Tibial artery (tissue), 4 donors: ENCODE measurements around the gene ABCB8.

Experiments used
- DNase-seq, 2 donors: peaks; one replicate each; pipeline ENCODE4 v3.0.0-alpha.2; 2019
- H3K27ac ChIP-seq, 2 donors: fragments of 200-600 bp; sonication (generic) in 1 of 2; 1 replicate in 1 of 2; 2 replicates in 1 of 2; pipeline ENCODE4 v1.5.1; 2018 to 2019; ENCODE audit warnings: mild to moderate bottlenecking in 1 of 2
- H3K27me3 ChIP-seq, 2 donors: fragments of 200-600 bp; sonication (generic) in 1 of 2; one replicate each; pipeline versions ENCODE4 v1.5.1 to v1.6.0; 2016 to 2019
- H3K36me3 ChIP-seq, 3 donors: fragments of 200-600 bp; sonication (generic) in 2 of 3; one replicate each; pipeline ENCODE4 v1.5.1; 2016 to 2019; ENCODE audit warnings: mild to moderate bottlenecking in 2 of 3
- H3K4me1 ChIP-seq, 4 donors: fragments of 200-600 bp; sonication (generic) in 2 of 4; 1 replicate in 3 of 4; 2 replicates in 1 of 4; pipeline ENCODE4 v1.5.1; 2016 to 2019
- H3K4me3 ChIP-seq, 2 donors: fragments of 200-600 bp; sonication (generic) in 1 of 2; 1 replicate in 1 of 2; 2 replicates in 1 of 2; pipeline ENCODE4 v1.5.1; 2018 to 2019; ENCODE audit warnings: mild to moderate bottlenecking in 2 of 2
- H3K9me3 ChIP-seq, 3 donors: fragments of 200-600 bp; sonication (generic) in 1 of 3; one replicate each; pipeline ENCODE4 v1.5.1; 2016 to 2019
- intact Hi-C: fragments of 100-400 bp; cut with DNase I; formaldehyde crosslinking; loops from one replicate; pipeline ENCODE4 v1.15.0; 2023; ENCODE audit warnings: low total_unique reads
- TF ChIP-seq, protein P1 (sequence below), 2 experiments: fragments of 200-600 bp in 1 of 2; fragments of 450-650 bp in 1 of 2; IDR thresholded peaks; one replicate each; pipeline ENCODE4 v1.5.1; 2017 to 2019; ENCODE audit warnings: antibody characterized with exemption in 2 of 2, mild to moderate bottlenecking in 1 of 2, moderate library complexity in 1 of 2

ABCB8 gene

DNA sequence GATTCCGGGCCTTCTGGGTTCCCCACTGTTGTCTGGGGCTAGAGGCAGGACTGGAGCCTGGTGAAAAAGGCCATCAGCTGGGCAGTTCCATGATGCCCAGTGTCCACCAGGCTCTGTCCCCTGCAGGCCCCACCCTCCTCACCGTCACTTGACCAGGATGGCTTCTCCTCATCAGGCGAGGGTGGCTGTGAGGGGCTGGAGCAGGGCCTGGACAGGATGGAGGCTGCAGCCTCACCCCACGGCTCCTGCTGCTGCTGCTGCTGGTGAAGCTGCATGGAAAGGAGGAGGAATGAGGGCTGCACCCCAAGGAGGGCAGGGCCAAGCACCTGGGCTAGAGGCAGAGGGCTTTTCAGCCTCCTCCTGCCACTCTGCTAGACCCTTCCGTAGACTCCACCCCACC lies 12.3 kb upstream of the ABCB8 start:
- intact Hi-C loops, result loop anchor here (10.0 kb wide), 1 partner anchor 99 kb away; no protein-coding TSS in a partner anchor
- Histone ChIP-seq H3K9me3 (no peaks in the 10 kb centered on the region), H3K4me1 (peaks cover 0 to 38% (median 28%) of the 10 kb centered on the region in 4 donors), H3K27me3 (peaks cover 0 to 95% of the 10 kb centered on the region in 2 donors), H3K36me3 (no peaks in the 10 kb centered on the region), H3K27ac (no peak overlapping the region), H3K4me3 (no peak overlapping the region)
- no peak for DNase-seq
- TF ChIP-seq, protein P1, sequence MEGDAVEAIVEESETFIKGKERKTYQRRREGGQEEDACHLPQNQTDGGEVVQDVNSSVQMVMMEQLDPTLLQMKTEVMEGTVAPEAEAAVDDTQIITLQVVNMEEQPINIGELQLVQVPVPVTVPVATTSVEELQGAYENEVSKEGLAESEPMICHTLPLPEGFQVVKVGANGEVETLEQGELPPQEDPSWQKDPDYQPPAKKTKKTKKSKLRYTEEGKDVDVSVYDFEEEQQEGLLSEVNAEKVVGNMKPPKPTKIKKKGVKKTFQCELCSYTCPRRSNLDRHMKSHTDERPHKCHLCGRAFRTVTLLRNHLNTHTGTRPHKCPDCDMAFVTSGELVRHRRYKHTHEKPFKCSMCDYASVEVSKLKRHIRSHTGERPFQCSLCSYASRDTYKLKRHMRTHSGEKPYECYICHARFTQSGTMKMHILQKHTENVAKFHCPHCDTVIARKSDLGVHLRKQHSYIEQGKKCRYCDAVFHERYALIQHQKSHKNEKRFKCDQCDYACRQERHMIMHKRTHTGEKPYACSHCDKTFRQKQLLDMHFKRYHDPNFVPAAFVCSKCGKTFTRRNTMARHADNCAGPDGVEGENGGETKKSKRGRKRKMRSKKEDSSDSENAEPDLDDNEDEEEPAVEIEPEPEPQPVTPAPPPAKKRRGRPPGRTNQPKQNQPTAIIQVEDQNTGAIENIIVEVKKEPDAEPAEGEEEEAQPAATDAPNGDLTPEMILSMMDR (IDR thresholded peaks at IDR 0.05), result no peak

DNA sequence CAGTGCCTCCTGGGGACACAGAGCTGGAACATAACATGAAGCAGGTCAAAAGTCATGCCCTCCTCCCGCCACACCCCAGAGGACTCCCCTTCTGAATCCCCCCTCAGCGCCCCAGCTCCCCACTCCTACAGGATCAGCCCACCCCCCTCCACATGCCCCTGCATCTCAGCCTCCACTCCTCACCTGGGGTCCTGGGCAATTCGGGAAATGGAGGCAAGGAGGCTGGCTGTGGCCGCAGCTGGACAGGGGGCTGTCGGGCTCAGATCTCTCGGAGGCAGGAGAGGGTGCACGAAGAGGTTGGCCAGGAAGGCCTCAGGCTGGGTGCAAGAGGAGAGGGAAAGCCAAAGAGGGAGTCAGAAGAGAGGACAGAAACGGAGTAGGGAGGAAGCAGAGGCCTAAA lies 11.7 kb upstream of the ABCB8 start:
- TF ChIP-seq, protein P1 (IDR thresholded peaks at IDR 0.05), result no peak
- peaks cover 0 to 97% of the 10 kb centered on the region in 2 donors for H3K27me3 ChIP-seq
- H3K4me3 ChIP-seq, result no peak overlapping the region
- intact Hi-C loops, result loop anchor here (10.0 kb wide), 1 partner anchor 98 kb away; no protein-coding TSS in a partner anchor
- no peak for DNase-seq
- H3K36me3 ChIP-seq, result no peaks in the 10 kb centered on the region
- H3K27ac ChIP-seq, result no peak overlapping the region
- peaks cover 0 to 38% (median 28%) of the 10 kb centered on the region in 4 donors for H3K4me1 ChIP-seq
- no peaks in the 10 kb centered on the region for H3K9me3 ChIP-seq

DNA sequence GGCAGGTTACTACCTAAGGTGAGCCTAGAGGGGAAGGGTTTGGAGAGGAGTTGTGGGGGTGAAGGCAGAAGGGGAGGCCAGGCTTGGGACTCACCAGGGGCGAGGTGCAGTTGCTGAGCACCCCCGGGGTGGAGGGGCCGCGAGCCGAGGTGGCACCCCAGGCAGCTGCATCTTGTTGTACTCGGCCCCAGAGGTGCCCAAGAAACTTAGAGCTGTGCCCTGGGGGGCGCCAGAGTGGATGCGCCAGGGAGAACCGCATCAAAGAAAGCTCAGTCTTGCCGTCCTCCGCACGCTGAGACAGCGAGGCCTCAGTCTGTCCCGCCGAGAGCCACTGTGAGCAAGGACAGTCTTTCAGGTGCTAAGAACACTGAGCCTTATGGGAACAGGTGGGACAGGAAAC lies 11.3 kb upstream of the ABCB8 start:
- no peaks in the 10 kb centered on the region for H3K36me3 ChIP-seq
- peaks cover 0 to 38% (median 28%) of the 10 kb centered on the region in 4 donors for H3K4me1 ChIP-seq
- no peak overlapping the region for H3K4me3 ChIP-seq
- H3K27ac ChIP-seq, result no peak overlapping the region
- no peak for DNase-seq
- peaks cover 0 to 95% of the 10 kb centered on the region in 2 donors for H3K27me3 ChIP-seq
- no peaks in the 10 kb centered on the region for H3K9me3 ChIP-seq
- intact Hi-C loops, result loop anchor here (10.0 kb wide), 1 partner anchor 98 kb away; no protein-coding TSS in a partner anchor
- TF ChIP-seq, protein P1 (IDR thresholded peaks at IDR 0.05), result no peak

DNA sequence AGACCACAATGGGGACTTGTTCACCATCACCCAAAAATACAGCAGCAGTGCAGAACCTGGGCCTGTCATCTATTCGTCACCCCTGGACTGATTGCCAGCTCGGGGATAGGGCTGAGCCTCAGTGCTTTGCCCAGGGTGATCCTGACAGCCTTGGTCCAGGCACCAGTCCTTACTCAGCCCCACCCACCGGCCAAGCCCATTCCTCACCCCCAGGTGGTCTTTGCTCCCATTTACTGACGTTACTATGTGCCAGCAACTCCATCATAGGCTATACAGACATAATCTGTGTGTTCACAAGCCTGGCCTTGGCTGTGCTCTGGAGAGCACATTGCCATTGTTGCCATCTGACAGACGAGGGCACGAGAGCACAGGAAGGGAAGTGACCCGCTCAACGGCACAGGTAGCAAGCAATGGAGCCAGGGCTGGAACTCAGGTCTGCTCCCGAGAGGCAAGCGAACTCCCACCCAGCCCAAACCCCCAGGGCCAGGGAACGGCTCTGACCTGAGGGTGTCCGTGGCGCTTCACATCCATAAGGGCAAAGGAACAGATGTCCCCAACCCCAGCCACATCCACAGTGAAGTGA lies 10.8 kb upstream of the ABCB8 start:
- Histone ChIP-seq H3K36me3 (no peaks in the 10 kb centered on the region), H3K4me1 (peaks cover 0 to 38% (median 28%) of the 10 kb centered on the region in 4 donors), H3K27me3 (peaks cover 0 to 90% of the 10 kb centered on the region in 2 donors), H3K4me3 (no peak overlapping the region), H3K27ac (no peak overlapping the region), H3K9me3 (no peaks in the 10 kb centered on the region)
- DNase-seq, result no peak
- intact Hi-C loops, result loop anchor here (10.0 kb wide), 1 partner anchor 97 kb away; no protein-coding TSS in a partner anchor
- TF ChIP-seq, protein P1 (IDR thresholded peaks at IDR 0.05), result no peak

DNA sequence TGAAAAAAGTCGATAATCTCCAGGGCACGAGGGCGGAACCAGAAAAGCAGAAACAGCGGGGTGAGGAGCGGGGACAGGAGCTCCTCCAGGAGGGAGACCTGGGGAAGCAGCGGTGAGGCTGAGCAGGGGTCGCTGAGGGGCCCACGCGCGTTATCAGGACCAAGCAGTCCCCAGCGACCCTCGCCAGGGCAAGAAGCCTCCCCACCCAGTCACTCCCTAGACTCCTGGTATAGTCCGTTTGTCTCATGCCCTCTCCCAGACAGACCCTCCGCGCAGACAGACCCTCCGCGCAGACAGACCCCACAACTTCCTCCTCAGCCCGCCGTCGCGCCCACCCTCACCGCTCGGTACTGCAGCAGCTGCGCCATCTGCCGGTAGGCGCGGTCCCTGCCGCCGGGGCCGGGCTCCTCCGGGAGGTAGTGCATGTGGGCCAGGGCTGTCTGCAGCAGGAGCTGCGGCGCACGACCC lies 10.3 kb upstream of the ABCB8 start:
- Histone ChIP-seq H3K27me3 (peaks cover 0 to 85% of the 10 kb centered on the region in 2 donors), H3K4me3 (peak overlapping the region in 1 of 2 donors; percentile 35), H3K27ac (no peak overlapping the region), H3K36me3 (no peaks in the 10 kb centered on the region), H3K9me3 (no peaks in the 10 kb centered on the region), H3K4me1 (peaks cover 0 to 33% (median 26%) of the 10 kb centered on the region in 4 donors)
- TF ChIP-seq, protein P1 (IDR thresholded peaks at IDR 0.05), result peak; percentile 74 to 87
- intact Hi-C loops, result loop anchor here (10.0 kb wide), 1 partner anchor 97 kb away; no protein-coding TSS in a partner anchor
- peak in 1 of 2 donors; percentile 56 for DNase-seq
